ENCODE measurements around the gene TMA7B. TPM values are rescaled to one million over a fixed set of nuclear protein-coding genes. Genes with fewer than 3 reads are reported as not detected.

Gene TMA7B
- total RNA-seq, 1 experiment from 2014 or later = 0.24 TPM

- no peak for DNase-seq (ENCODE audit: low read depth)
Observed at GRCh38 chr22:39952347-39952746, 7.8 kb upstream of the TMA7B start.

GRCh38 chr22:39953101-39953500, 7.1 kb upstream of the TMA7B start:
- DNase-seq (ENCODE audit: low read depth) = no peak

- peak; percentile 85 for DNase-seq (ENCODE audit: low read depth)
Observed at GRCh38 chr22:39954584-39955055, 5.6 kb upstream of the TMA7B start.

DNA sequence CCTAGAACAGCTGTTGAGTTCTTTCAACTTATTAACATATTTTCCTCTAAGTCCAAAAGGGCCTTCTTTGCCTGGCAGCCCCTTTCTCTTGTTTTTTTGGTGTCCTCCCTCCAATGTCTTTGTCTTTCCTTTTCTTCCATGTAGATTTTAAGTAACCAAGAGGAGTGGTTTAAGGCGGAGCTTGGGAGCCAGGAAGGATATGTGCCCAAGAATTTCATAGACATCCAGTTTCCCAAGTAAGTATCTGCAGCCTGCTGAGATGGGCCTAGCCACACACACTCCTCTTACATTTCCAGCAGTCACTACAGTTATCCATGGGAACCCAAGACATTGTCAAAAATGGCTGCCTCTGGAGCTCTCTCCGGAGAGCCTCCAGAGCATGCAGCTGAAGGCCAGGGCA, 4.5 kb upstream of the TMA7B start:
- DNase-seq (ENCODE audit: low read depth) = no peak

- DNase-seq (ENCODE audit: low read depth) = no peak
Observed at GRCh38 chr22:39956932-39957664, 3.1 kb upstream of the TMA7B start.

DNA sequence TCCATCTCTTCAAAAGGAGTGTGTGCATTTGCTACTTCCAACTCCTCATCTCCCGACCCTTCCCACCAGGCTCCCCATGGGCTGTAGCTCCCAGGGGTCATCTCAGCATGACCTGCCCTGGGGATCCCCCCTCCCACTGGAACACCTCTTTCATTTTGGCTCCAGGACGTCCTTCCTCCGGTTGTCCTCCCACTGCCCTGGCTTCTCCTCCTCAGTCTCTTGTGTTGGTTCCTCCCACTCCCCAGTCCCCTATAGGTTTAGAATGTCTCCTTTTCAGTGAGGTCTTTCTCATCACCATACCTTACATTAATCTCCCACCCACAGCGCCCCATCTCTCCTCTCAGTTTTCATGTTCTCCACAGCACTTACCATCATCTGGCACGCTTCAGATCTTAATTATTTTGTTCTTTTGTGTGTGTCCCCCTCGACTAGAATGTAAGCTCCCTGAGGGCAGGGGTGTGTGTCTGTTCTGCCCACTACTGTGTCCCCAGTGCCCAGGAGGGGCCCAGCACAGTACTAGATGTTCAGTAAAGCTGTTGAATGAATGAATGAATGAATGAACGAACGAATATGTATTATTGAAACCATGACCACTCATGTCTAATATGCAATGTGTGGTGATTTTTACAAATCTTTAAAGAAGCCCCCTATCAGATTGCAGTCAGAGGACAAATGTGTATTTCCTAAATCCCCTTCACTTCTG, 2.0 kb upstream of the TMA7B start:
- DNase-seq (ENCODE audit: low read depth) = no peak

GRCh38 chr22:39958949-39959639, 1.1 kb upstream of the TMA7B start:
- no peak for DNase-seq (ENCODE audit: low read depth)

GRCh38 chr22:39960791-39961746, 872 bp downstream of the TMA7B start:
- peak; percentile 98 for DNase-seq (ENCODE audit: low read depth)

- DNase-seq (ENCODE audit: low read depth) = no peak
Observed at GRCh38 chr22:39962071-39962470, 1.9 kb downstream of the TMA7B start.

GRCh38 chr22:39965748-39966147, 5.6 kb downstream of the TMA7B start:
- DNase-seq (ENCODE audit: low read depth) = no peak

DNA sequence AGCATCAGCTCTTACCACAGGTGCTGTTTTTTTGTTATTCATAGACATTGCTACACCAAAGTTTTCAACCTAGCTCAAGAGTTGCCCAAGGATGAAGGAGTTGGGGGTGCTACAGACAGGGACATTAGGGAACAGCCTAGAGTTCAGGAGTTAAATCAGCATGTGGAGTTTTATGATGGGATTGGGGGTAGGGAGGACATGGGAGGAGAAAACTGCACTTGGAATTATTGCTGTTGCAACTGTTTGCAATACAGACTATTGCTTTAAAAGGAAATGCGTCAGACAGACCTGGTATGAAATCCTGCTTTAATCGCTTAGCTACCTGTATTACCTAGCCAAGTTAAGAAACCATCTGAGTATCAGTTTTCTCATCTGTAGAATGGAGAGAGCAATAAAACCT, 6.3 kb downstream of the TMA7B start:
- DNase-seq (ENCODE audit: low read depth) = no peak

DNA sequence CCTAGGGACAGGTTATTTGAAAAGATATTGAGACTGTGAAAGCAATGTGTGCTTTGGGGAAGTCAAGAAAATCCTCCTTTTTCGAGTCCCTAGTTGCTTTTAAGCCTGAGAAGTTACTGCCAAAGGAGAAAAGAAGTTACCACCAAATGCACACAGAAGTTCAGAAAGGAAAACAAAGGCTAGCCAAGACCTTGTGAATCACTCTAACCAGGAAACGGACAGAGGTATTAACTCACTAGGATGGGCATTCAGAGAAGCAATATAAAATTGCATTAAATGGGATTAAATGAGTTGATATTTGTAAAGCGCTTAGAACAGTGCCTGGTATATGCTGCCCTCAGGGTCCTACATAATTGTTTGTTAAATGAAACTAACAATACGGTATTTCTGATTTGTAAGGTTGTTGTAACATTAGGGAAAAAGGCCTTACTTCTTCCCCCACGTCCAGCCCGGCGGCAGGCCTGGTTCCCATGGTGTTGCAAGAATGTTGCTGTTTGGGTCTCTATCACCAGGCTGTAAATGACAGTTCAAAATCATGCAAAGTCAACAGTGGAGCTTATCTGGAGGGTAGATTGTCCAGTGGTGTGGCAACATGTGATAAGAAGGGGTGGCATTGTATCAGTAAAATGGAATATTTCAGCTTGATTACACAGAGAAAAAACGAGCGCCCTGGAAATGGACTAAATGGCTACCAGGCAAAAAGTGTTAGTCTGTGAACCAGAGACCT, 7.1 kb downstream of the TMA7B start:
- no peak for DNase-seq (ENCODE audit: low read depth)

DNA sequence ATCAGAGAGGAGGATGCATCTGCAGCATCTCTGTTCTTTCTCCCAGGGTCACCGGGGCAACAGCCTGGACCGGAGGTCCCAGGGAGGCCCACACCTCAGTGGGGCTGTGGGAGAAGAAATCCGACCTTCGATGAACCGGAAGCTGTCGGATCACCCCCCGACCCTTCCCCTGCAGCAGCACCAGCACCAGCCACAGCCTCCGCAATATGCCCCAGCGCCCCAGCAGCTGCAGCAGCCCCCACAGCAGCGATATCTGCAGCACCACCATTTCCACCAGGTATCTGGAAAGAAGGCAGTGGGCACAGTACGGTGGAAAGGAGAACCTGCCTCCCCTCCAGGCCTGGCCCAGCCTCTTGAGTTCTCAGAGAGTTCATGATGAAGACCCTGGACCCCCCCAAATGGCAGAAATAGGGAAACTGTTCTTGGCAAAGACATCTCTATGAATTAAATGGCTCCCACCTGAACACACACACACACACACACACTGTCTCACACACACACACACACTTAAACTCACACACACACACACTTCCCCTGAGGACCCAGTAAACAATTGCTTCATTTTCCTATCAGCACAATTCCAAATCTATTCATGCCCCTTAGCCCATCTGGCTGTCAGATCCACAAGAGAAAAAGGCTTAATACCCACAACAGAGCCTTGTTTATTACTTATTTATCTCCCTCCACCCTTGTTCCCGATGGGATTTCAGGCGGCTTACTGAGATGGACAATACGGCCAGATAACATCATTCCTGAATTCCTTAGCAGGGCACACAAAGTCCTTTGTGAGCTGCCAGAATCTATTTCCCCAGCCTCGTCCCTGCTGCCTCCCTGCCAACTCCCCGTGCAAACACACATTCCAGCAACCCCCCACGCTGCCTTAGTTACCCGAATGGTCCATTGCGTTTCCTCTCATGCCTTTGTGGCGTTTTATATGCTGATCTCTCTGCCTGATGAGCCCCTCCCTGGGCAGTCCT, 8.1 kb downstream of the TMA7B start:
- DNase-seq (ENCODE audit: low read depth) = no peak

- no peak for DNase-seq (ENCODE audit: low read depth)
Observed at GRCh38 chr22:39970742-39971141, 10.5 kb downstream of the TMA7B start.

- no peak for DNase-seq (ENCODE audit: low read depth)
Observed at GRCh38 chr22:39972641-39973040, 12.4 kb downstream of the TMA7B start.

GRCh38 chr22:39973656-39974055, 13.5 kb downstream of the TMA7B start:
- DNase-seq (ENCODE audit: low read depth) = no peak

- no peak for DNase-seq (ENCODE audit: low read depth)
Observed at GRCh38 chr22:39974065-39974464, 13.9 kb downstream of the TMA7B start.

DNA sequence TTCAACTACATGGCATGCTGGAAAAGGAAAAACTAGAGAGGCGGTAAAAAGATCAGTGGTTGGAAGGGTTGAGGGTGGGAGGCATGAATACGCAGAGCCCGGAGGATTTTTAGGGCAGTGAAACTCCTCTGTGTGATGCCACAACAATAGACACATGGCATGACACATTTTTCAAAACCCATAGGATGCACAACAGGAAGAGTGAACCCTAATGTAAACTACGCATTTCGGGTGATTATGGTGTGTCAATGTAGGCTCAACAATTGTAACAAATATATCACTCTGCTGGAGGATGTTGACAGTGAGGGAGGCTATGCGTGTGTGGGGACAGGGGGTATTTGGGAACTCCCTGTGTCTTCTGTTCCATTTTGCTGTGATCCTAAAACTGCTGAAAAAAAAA, 18.9 kb downstream of the TMA7B start:
- DNase-seq (ENCODE audit: low read depth) = no peak

DNA sequence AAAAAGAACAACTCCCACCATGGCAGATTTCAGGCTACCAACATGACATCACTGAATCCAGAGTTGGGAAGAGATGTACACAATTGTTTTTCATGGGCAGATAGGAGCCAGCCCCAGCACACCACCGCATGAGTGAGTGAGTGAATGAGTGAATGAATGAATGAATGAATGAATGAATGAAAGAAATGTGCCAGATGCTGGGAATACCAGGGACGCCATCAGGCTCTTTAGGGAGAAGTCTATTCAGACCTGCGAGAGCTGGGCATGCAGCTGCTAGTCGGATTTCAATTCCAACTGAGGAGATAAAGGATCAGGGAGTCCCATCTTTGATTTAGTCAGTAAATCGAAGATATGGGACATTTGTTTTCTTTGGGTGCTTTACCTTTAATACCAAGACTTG, 19.3 kb downstream of the TMA7B start:
- no peak for DNase-seq (ENCODE audit: low read depth)

GRCh38 chr22:39980596-39980995, 20.4 kb downstream of the TMA7B start:
- peak; percentile 52 for DNase-seq (ENCODE audit: low read depth)

Data from RPMI7951 (cell line).